Measurements from ENCODE around the gene ESRRA. TPM values are rescaled to one million over a fixed set of nuclear protein-coding genes. Genes with fewer than 3 reads are reported as not detected.
A peak's percentile ranks its signal among the peaks of the same experiment; 100 is the strongest.

ESRRA gene
- total RNA-seq, 4 donors from 2014 or later: 26.0 to 39.3 (median 28.7) TPM

GRCh38 chr11:64327375-64327774, 22.1 kb downstream of the ESRRA start:
- Histone ChIP-seq H3K9me3 (peaks cover 0 to 5% (median 0%) of the 10 kb centered on the region in 4 donors), H3K27me3 (no peaks in the 10 kb centered on the region), H3K36me3 (peaks cover 0 to 11% (median 0%) of the 10 kb centered on the region in 3 donors), H3K4me1 (peaks cover 0 to 32% (median 10%) of the 10 kb centered on the region in 4 donors), H3K27ac (no peak overlapping the region), H3K4me3 (no peak overlapping the region)
- DNase-seq (ENCODE audit: low spot score in 2 of 2): no peak
- TF ChIP-seq POLR2A (IDR thresholded peaks at IDR 0.05): no peak
- no peak for TF ChIP-seq EP300 (IDR thresholded peaks at IDR 0.05)
- no peak for TF ChIP-seq CTCF (IDR thresholded peaks at IDR 0.05)
- WGBS, 2 donors: 91 to 94% methylated on average over 2 of the region's 2 CpGs

GRCh38 chr11:64327993-64328392, 22.7 kb downstream of the ESRRA start:
- TF ChIP-seq CTCF (IDR thresholded peaks at IDR 0.05) (no peak), POLR2A (IDR thresholded peaks at IDR 0.05) (no peak), EP300 (IDR thresholded peaks at IDR 0.05) (no peak)
- no peak overlapping the region for H3K27ac ChIP-seq
- H3K27me3 ChIP-seq: no peaks in the 10 kb centered on the region
- peaks cover 0 to 5% (median 0%) of the 10 kb centered on the region in 3 donors for H3K36me3 ChIP-seq
- no peak overlapping the region for H3K4me3 ChIP-seq
- WGBS, 2 donors: 77 to 86% methylated on average over 3 of the region's 3 CpGs
- peaks cover 0 to 30% (median 11%) of the 10 kb centered on the region in 4 donors for H3K4me1 ChIP-seq
- DNase-seq (ENCODE audit: low spot score in 2 of 2): no peak
- H3K9me3 ChIP-seq: peaks cover 0 to 5% (median 0%) of the 10 kb centered on the region in 4 donors

GRCh38 chr11:64330888-64331287, 25.6 kb downstream of the ESRRA start:
- no peak for TF ChIP-seq EP300 (IDR thresholded peaks at IDR 0.05)
- no peak for TF ChIP-seq POLR2A (IDR thresholded peaks at IDR 0.05)
- no peak for TF ChIP-seq CTCF (IDR thresholded peaks at IDR 0.05)
- H3K9me3 ChIP-seq: peaks cover 0 to 5% (median 0%) of the 10 kb centered on the region in 4 donors
- H3K4me3 ChIP-seq: no peak overlapping the region
- H3K27me3 ChIP-seq: no peaks in the 10 kb centered on the region
- WGBS, 2 donors: 75 to 80% methylated on average over 11 of the region's 11 CpGs
- no peaks in the 10 kb centered on the region for H3K36me3 ChIP-seq
- DNase-seq (ENCODE audit: low spot score in 2 of 2): no peak
- peaks cover 0 to 30% (median 11%) of the 10 kb centered on the region in 4 donors for H3K4me1 ChIP-seq
- no peak overlapping the region for H3K27ac ChIP-seq

GRCh38 chr11:64331569-64332371, 26.4 kb downstream of the ESRRA start:
- peak in 1 of 2 donors; percentile 42 for DNase-seq (ENCODE audit: low spot score in 2 of 2)
- TF ChIP-seq POLR2A (IDR thresholded peaks at IDR 0.05) (no peak), CTCF (IDR thresholded peaks at IDR 0.05) (peak; percentile 17 to 45 (median 28)), EP300 (IDR thresholded peaks at IDR 0.05) (no peak)
- Histone ChIP-seq H3K36me3 (no peaks in the 10 kb centered on the region), H3K27me3 (no peaks in the 10 kb centered on the region), H3K27ac (no peak overlapping the region), H3K4me3 (no peak overlapping the region), H3K9me3 (peaks cover 0 to 5% (median 0%) of the 10 kb centered on the region in 4 donors), H3K4me1 (peaks cover 0 to 30% (median 11%) of the 10 kb centered on the region in 4 donors)
- WGBS, 2 donors: 28 to 29% methylated on average over 11 to 12 of the region's 20 CpGs

- peaks cover 0 to 30% (median 11%) of the 10 kb centered on the region in 4 donors for H3K4me1 ChIP-seq
- no peak for DNase-seq (ENCODE audit: low spot score in 2 of 2)
- H3K9me3 ChIP-seq: no peaks in the 10 kb centered on the region
- TF ChIP-seq CTCF (IDR thresholded peaks at IDR 0.05) (no peak), POLR2A (IDR thresholded peaks at IDR 0.05) (no peak), EP300 (IDR thresholded peaks at IDR 0.05) (no peak)
- H3K27ac ChIP-seq: no peak overlapping the region
- H3K36me3 ChIP-seq: no peaks in the 10 kb centered on the region
- WGBS, 2 donors: 88 to 89% methylated on average over 8 of the region's 8 CpGs
- H3K4me3 ChIP-seq: no peak overlapping the region
- no peaks in the 10 kb centered on the region for H3K27me3 ChIP-seq
Observed at GRCh38 chr11:64333556-64333955, 28.2 kb downstream of the ESRRA start.

Data from tibial nerve (tissue), 4 donors.